RWPE1 (cell line): ENCODE measurements around the gene KDM4B.
A peak's percentile ranks its signal among the peaks of the same experiment; 100 is the strongest.

ENCODE experiments used
- CTCF ChIA-PET: fragments of 350-600 bp; sonication (Branson Sonifier 250); formaldehyde crosslinking; extraction: SDS; loops from one replicate; lab custom pipeline; 2021; lab: Yijun Ruan, JAX
- POLR2A ChIA-PET: fragments of 400-600 bp; formaldehyde crosslinking; extraction: SDS; loops from one replicate; lab custom pipeline; 2020; ENCODE audit warnings: antibody characterized with exemption; ENCODE audit not compliant: low non-redundant PET; lab: Yijun Ruan, JAX
- DNase-seq: peaks from one replicate; pipeline ENCODE4 v3.0.0; 2012; ENCODE audit warnings: low spot score
- H3K27ac ChIP-seq: fragments of 450-650 bp; 2 replicates; pipeline ENCODE4 v1.5.1; 2017
- TF ChIP-seq, protein P1 (sequence below): fragments of 450-650 bp; conservative IDR thresholded peaks from 2 replicates; pipeline ENCODE4 v1.5.1; 2017; ENCODE audit warnings: low read depth, mild to moderate bottlenecking

Gene KDM4B

DNA sequence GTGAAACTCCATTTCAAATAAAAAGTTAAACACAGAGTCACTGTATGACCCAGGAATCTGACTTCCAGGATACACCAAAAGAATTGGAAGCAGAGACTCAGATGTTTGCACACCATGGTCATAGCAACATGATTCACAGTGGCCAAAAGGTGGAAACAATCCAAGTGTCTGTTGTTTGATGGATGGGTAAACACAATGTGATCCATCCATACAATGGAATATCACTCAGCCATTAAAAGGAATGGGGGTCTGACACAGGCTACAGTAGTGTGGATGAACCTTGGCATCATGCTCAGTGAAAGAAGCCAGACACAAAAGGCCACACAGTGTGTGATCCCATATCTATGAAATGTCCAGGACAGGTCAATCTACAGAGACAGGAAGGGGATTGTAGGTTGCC is 197.3 kb downstream of the KDM4B start:
- no peak overlapping the region for H3K27ac ChIP-seq
- CTCF ChIA-PET, result interaction anchor here (0.5 kb wide), 1 partner anchor 1775 kb away, joined by 3 read pairs; no protein-coding TSS in a partner anchor
- TF ChIP-seq, protein P1, sequence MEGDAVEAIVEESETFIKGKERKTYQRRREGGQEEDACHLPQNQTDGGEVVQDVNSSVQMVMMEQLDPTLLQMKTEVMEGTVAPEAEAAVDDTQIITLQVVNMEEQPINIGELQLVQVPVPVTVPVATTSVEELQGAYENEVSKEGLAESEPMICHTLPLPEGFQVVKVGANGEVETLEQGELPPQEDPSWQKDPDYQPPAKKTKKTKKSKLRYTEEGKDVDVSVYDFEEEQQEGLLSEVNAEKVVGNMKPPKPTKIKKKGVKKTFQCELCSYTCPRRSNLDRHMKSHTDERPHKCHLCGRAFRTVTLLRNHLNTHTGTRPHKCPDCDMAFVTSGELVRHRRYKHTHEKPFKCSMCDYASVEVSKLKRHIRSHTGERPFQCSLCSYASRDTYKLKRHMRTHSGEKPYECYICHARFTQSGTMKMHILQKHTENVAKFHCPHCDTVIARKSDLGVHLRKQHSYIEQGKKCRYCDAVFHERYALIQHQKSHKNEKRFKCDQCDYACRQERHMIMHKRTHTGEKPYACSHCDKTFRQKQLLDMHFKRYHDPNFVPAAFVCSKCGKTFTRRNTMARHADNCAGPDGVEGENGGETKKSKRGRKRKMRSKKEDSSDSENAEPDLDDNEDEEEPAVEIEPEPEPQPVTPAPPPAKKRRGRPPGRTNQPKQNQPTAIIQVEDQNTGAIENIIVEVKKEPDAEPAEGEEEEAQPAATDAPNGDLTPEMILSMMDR, result no peak
- no peak for DNase-seq
- POLR2A ChIA-PET, result no interaction called here

DNA sequence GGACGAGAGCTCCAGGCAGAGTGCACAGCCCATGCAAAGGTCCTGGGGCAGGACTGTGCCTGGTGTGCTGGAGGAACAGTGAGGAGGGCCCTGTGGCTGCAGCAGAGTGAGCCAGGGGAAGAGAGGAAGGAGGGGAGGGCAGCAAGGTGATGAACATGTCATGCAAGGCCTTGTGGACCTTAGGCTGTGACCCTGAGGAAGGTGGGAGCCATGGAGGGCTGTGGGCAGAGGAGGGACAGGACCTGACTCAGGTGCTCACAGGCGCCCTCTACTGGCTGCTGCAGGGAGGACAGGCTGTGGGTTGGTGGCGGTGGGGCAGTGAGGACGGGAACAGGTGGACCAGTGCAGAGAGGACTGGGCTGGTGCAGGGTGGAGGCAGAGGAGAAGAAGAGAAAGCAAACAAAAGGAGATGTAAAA is 201.4 kb downstream of the KDM4B start:
- POLR2A ChIA-PET, result no interaction called here
- no peak overlapping the region for H3K27ac ChIP-seq
- CTCF ChIA-PET, result interaction anchor here (0.5 to 1.0 kb wide), 2 partner anchors 8 to 214 kb away, joined by 3 to 5 read pairs; no protein-coding TSS in a partner anchor
- TF ChIP-seq, protein P1, result peak; percentile 64
- DNase-seq, result no peak

DNA sequence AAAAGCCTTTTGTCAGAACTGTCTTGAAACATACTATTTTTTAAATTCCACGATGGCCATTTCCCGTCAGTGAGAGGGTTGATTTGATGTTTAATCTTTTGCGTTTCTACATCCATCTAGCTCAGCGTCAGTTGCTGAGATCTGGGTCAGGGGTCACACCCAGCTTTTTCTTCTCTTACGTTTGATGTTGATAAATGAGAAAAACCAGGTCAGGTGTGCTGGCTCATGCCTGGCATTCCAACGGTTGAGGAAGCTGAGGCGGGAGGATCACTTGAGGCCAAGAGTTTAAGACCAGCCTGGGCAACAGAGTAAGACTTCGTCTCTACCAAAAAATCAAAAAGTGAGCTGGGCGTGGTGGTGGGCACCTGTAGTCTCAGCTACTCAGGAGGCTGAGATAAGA is 202.8 kb downstream of the KDM4B start:
- CTCF ChIA-PET, result no interaction called here
- TF ChIP-seq, protein P1, result no peak
- H3K27ac ChIP-seq, result peak overlapping the region; percentile 94
- POLR2A ChIA-PET, result no interaction called here
- no peak for DNase-seq

DNA sequence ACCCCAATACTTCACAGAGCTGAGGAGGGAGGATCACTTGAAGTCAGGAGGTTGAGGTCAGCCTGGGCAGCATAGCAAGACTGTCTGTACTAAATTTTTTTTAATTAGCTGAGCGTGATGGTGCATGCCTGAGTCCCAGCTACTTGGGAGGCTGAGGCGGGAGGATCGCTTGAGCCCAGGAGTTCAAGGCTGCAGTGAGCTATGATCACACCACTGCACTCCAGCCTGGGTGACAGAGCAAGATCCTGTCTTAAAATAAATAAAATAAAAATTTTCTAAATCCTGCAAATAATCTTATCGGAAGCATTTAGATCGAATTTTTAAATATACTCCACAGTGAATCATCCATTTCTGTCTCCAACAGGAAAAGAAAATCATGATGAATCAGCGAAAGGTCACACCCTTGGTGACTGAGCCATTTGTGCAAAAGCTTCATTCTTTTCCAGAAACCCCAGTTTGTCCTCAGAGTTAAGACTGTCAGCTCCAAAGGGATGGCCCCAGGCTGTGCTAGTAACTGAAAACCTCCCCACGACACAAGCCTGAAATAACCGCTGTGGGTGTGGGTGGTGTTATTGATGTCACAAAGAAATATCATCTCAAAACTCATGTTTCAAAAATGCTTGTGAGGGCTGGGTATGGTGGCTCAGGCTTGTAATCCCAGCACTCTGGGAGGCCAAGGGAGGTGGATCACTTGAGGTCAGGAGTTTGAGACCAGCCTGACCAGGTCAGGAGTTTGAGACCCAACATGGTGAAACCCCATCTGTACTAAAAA is 204.1 kb downstream of the KDM4B start:
- H3K27ac ChIP-seq, result peak overlapping the region; percentile 94
- CTCF ChIA-PET, result interaction anchor here (0.6 kb wide), 1 partner anchor 321 kb away, joined by 7 read pairs; no protein-coding TSS in a partner anchor
- DNase-seq, result peak; percentile 94

DNA sequence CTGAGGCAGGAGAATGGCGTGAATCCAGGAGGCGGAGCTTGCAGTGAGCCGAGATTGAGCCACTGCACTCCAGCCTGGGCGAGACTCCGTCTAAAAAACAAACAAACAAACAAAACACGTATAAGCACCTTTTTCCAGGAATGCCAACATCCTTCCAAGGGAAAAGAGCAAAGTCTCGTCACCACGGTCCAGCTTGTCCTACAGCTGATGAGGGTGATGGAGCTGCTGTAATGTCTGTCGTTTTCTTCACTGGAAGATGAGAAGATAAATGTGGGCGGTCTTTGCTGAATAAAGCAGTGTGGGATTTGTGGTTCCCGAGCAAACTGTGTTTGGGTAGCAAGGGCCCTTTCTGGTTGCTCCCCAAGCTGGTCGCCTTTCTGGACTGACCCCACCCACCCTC is 205.1 kb downstream of the KDM4B start:
- POLR2A ChIA-PET, result no interaction called here
- H3K27ac ChIP-seq, result peak overlapping the region; percentile 94
- TF ChIP-seq, protein P1, result no peak
- CTCF ChIA-PET, result interaction anchor here (0.6 kb wide), 2 partner anchors 78 to 426 kb away, joined by 3 to 4 read pairs; no protein-coding TSS in a partner anchor
- DNase-seq, result no peak

More for the DNA sequence above, 204.1 kb downstream of the KDM4B start:
- POLR2A ChIA-PET, result interaction anchor here (0.5 kb wide), 1 partner anchor 26 kb away, joined by 4 read pairs; no protein-coding TSS in a partner anchor
- TF ChIP-seq, protein P1, result no peak

DNA sequence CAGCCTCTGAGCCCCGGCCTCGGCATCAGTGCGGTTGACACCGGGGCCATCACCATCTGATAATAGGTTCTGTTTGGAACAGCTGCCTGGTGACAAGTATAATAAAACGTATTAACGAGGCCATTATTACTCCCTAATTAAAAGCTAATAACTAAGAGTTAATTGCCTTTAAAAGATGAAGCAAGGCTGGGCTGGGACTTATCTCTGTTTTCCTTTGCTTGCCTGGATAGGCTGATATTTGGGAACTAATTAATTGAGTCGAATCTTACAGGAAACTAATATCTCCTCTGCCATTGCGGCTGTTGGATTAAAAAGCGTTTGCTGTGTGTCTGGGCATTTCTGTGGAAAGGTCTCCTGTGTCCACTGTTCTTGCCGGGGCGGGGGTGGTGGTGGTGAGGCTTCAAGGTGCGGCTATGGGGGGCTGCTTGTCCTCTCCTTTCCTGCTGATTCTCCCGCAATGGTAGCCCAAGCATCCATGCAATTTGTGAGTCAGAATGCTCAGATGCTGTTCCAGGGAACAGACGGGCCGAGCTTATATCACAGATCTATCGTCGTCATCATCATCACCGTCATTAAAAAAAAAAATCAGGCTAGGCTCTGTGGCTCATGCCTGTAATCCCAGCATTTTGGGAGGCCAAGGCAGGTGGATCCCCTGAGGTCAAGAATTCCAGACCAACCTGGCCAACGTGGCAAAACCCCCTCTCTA is 209.0 kb downstream of the KDM4B start:
- ChIA-PET CTCF (no interaction called here), POLR2A (no interaction called here)
- DNase-seq, result no peak
- no peak overlapping the region; the same call in 1 of the 2 replicates for H3K27ac ChIP-seq
- TF ChIP-seq, protein P1, result no peak
